BJ (cell line): ENCODE data around the gene EWSR1. TPM values are rescaled to one million over a fixed set of nuclear protein-coding genes. Genes with fewer than 3 reads are reported as not detected.

Experiments used
- CTCF ChIA-PET: fragments of 350-600 bp; formaldehyde crosslinking; extraction: SDS; loops from one replicate; lab custom pipeline; 2021; ENCODE audit warnings: antibody characterized with exemption, inconsistent platforms; lab: Yijun Ruan, JAX
- POLR2A ChIA-PET: fragments of 300-600 bp; sonication (Branson Sonifier 250); formaldehyde crosslinking; extraction: SDS; loops from one replicate; lab custom pipeline; 2021; ENCODE audit warnings: antibody characterized with exemption; lab: Charles Lee
- DNase-seq: peaks from one replicate; pipeline ENCODE4 v3.0.0-alpha.2; 2011; ENCODE audit warnings: low read depth
- H3K27me3 ChIP-seq: 2 replicates; pipeline ENCODE4 v1.6.0; 2011; ENCODE audit warnings: low read length; ENCODE audit not compliant: control insufficient read depth, insufficient read depth
- H3K36me3 ChIP-seq: 2 replicates; pipeline ENCODE4 v1.5.1; 2011; ENCODE audit warnings: low read length; ENCODE audit not compliant: control insufficient read depth, insufficient read depth
- H3K4me3 ChIP-seq: 2 replicates; pipeline ENCODE4 v1.5.1; 2011; ENCODE audit warnings: low read depth, mild to moderate bottlenecking, control low read depth, low read length
- CTCF ChIP-seq: IDR thresholded peaks from 2 replicates; pipeline ENCODE4 v1.5.1; 2011; ENCODE audit warnings: low read depth, mild to moderate bottlenecking, control low read depth, inconsistent platforms, low read length, moderate library complexity; ENCODE audit not compliant: insufficient read depth
- polyA plus RNA-seq: library from polyadenylated mRNA; depleted of rRNA; stranded (reverse); fragments of >200 nt; gene quantifications from 2 replicates; pipeline ENCODE4 v1.2.3, GENCODE V29; 2011

EWSR1 gene
- polyA plus RNA-seq, 1 experiment, result 206 TPM

- Histone ChIP-seq H3K4me3 (no peak overlapping the region), H3K27me3 (no peaks in the 10 kb centered on the region), H3K36me3 (peaks cover 21% of the 10 kb centered on the region)
- no peak for TF ChIP-seq CTCF
- ChIA-PET POLR2A (no interaction called here), CTCF (interaction anchor here (1.0 to 3.0 kb wide), 3 partner anchors 8 to 30 kb away, joined by 3 to 14 read pairs (median 4); no protein-coding TSS in a partner anchor)
- no peak for DNase-seq
Observed at GRCh38 chr22:29328566-29329500, 60.8 kb downstream of the EWSR1 start.

- peaks cover 21% of the 10 kb centered on the region for H3K36me3 ChIP-seq
Observed at GRCh38 chr22:29329581-29329980, 61.5 kb downstream of the EWSR1 start.

GRCh38 chr22:29330291-29330690, 62.2 kb downstream of the EWSR1 start:
- ChIA-PET POLR2A (no interaction called here), CTCF (interaction anchor here (1.2 kb wide), 1 partner anchor 28 kb away, joined by 4 read pairs; no protein-coding TSS in a partner anchor)

More at GRCh38 chr22:29329581-29329980, 61.5 kb downstream of the EWSR1 start:
- CTCF ChIA-PET, result interaction anchor here (1.2 kb wide), 1 partner anchor 29 kb away, joined by 4 read pairs; no protein-coding TSS in a partner anchor
- Histone ChIP-seq H3K4me3 (no peak overlapping the region), H3K27me3 (no peaks in the 10 kb centered on the region)
- POLR2A ChIA-PET, result no interaction called here
- no peak for TF ChIP-seq CTCF
- no peak for DNase-seq

GRCh38 chr22:29330753-29331152, 62.7 kb downstream of the EWSR1 start:
- CTCF ChIA-PET, result no interaction called here
- H3K36me3 ChIP-seq, result peaks cover 21% of the 10 kb centered on the region
- no peak overlapping the region for H3K4me3 ChIP-seq
- no peaks in the 10 kb centered on the region for H3K27me3 ChIP-seq
- no peak for DNase-seq
- POLR2A ChIA-PET, result interaction anchor here (0.5 kb wide), 1 partner anchor 48 kb away, joined by 9 read pairs; no protein-coding TSS in a partner anchor
- TF ChIP-seq CTCF, result no peak

More at GRCh38 chr22:29330291-29330690, 62.2 kb downstream of the EWSR1 start:
- TF ChIP-seq CTCF, result no peak
- no peak for DNase-seq
- Histone ChIP-seq H3K36me3 (peaks cover 21% of the 10 kb centered on the region), H3K4me3 (no peak overlapping the region), H3K27me3 (no peaks in the 10 kb centered on the region)

GRCh38 chr22:29331213-29331612, 63.1 kb downstream of the EWSR1 start:
- H3K27me3 ChIP-seq, result no peaks in the 10 kb centered on the region
- H3K36me3 ChIP-seq, result peaks cover 23% of the 10 kb centered on the region
- no peak for TF ChIP-seq CTCF
- H3K4me3 ChIP-seq, result no peak overlapping the region
- ChIA-PET POLR2A (interaction anchor here (0.5 kb wide), 1 partner anchor 49 kb away, joined by 9 read pairs; no protein-coding TSS in a partner anchor), CTCF (interaction anchor here (0.8 to 1.1 kb wide), 2 partner anchors 18 to 24 kb away, joined by 3 to 4 read pairs; no protein-coding TSS in a partner anchor)
- no peak for DNase-seq
